ENCODE measurements around the gene ANKS1B. TPM values are rescaled to one million over a fixed set of nuclear protein-coding genes. Genes with fewer than 3 reads are reported as not detected.

The ANKS1B gene
- polyA plus RNA-seq, 3 donors, result not detected

DNA sequence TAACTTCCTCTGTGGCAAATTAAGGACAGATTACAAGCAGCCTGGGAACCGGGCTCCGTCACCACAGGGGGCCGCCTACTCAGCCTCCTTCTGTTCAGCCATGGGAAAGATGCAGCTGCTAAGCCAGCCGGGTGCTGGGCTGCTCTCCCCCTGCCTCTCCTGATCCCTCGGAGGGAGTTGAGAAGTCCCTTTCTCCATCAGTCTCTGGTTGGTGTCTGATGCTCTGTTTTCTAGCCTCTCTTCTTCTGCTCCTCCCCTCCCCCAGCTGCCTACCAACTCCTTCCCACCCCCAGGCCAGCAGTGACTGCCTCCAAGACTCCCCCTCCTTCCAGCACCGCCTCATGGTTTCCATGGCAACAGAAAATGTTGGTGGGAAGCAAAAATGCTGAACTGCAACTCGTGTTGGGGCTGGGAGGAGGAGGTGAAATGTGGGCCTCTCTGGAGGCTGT, 853.0 kb downstream of the ANKS1B start:
- TF ChIP-seq, protein P1, sequence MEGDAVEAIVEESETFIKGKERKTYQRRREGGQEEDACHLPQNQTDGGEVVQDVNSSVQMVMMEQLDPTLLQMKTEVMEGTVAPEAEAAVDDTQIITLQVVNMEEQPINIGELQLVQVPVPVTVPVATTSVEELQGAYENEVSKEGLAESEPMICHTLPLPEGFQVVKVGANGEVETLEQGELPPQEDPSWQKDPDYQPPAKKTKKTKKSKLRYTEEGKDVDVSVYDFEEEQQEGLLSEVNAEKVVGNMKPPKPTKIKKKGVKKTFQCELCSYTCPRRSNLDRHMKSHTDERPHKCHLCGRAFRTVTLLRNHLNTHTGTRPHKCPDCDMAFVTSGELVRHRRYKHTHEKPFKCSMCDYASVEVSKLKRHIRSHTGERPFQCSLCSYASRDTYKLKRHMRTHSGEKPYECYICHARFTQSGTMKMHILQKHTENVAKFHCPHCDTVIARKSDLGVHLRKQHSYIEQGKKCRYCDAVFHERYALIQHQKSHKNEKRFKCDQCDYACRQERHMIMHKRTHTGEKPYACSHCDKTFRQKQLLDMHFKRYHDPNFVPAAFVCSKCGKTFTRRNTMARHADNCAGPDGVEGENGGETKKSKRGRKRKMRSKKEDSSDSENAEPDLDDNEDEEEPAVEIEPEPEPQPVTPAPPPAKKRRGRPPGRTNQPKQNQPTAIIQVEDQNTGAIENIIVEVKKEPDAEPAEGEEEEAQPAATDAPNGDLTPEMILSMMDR (IDR thresholded peaks at IDR 0.05), result no peak
- Histone ChIP-seq H3K4me3 (replicated peaks in 1 of 3; ENCODE audit: low read depth in 2 of 3, low read length in 3 of 3) (peak overlapping the region in 1 of 3 experiments; percentile 74), H3K9me3 (replicated peaks in 1 of 2; ENCODE audit: control insufficient read depth in 1 of 2, insufficient read depth in 1 of 2, low read length in 2 of 2) (no peaks in the 10 kb centered on the region), H3K79me2 (ENCODE audit: insufficient read depth, low read length) (no peaks in the 10 kb centered on the region), H3K9ac (ENCODE audit: insufficient read depth, low read length, poor library complexity, severe bottlenecking) (peak overlapping the region; percentile 30), H4K20me1 (ENCODE audit: insufficient read depth, low read length) (no peaks in the 10 kb centered on the region), H2AFZ (ENCODE audit: insufficient read depth, low read depth, low read length, poor library complexity, severe bottlenecking) (peak overlapping the region; percentile 67), H3K4me1 (ENCODE audit: control insufficient read depth in 1 of 2, insufficient read depth in 2 of 2, low read length in 2 of 2) (peaks cover 45 to 55% of the 10 kb centered on the region in 2 donors), H3K27me3 (ENCODE audit: control insufficient read depth in 2 of 2, insufficient read depth in 2 of 2, low read length in 2 of 2) (no peaks in the 10 kb centered on the region), H3K27ac (ENCODE audit: low read depth in 1 of 2, low read length in 2 of 2) (peak overlapping the region; percentile 85 to 89), H3K36me3 (replicated peaks in 1 of 2; ENCODE audit: control insufficient read depth in 1 of 2, insufficient read depth in 2 of 2, low read length in 2 of 2) (no peaks in the 10 kb centered on the region), H3K4me2 (replicated peaks; ENCODE audit: extremely low read depth, low read length, poor library complexity, severe bottlenecking) (peak overlapping the region; percentile 83)
- intact Hi-C loops (cut with micrococcal nuclease), result no loop called here
- Mint-ChIP-seq H3K4me1 (peaks cover 19% of the 10 kb centered on the region), H3K4me3 (no peak overlapping the region), H3K27ac (no peak overlapping the region), H3K27me3 (ENCODE audit: low read depth in 3 of 3) (peaks cover 0 to 3% (median 0%) of the 10 kb centered on the region in 3 donors), H3K9me3 (peaks cover 0 to 6% (median 2%) of the 10 kb centered on the region in 7 donors), H3K36me3 (no peaks in the 10 kb centered on the region)
- 0% methylated on average over 1 of the region's 7 CpGs for WGBS (ENCODE audit: insufficient coverage)
- peak; percentile 40 to 61 (median 48) for DNase-seq

DNA sequence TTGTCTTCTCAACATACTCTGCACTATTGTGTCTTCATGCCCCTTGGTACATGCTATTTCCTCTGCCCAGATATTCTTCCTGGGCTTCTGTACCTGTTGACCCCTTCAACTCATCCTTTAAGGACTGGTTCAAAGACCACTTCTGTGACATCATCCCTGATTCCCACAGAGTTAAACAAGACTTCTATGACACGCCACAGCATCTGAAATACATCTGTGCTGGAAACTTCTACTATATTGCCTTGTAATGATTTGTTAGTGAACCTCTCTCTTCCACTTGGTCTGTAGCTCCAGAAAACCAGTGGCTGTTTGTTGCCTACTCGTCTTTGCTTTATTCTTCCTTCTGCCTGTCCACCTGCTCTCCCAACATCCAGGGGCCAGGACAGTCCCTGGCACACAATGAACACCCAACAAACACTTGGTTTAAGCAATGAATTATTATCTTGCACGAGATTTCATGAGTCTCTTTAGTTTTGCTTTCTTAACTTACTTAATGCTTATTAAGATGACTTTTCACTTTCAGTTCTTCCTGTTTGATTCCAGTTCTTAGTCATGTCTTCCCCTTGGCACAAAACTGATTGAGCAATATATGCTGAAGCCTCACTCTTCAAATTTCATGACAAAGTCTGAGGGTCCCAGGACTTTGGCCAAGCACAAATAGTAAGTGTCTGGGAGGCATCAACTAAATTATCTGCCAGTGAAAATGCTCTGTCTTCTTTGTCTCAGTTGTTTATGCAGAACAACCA, 853.8 kb downstream of the ANKS1B start:
- H3K27me3 Mint-ChIP-seq (ENCODE audit: low read depth in 3 of 3), result peaks cover 0 to 3% (median 0%) of the 10 kb centered on the region in 3 donors
- H3K27ac ChIP-seq (ENCODE audit: low read depth in 1 of 2, low read length in 2 of 2), result peak overlapping the region; percentile 85 to 89
- H3K4me2 ChIP-seq (replicated peaks; ENCODE audit: extremely low read depth, low read length, poor library complexity, severe bottlenecking), result peak overlapping the region; percentile 83
- H4K20me1 ChIP-seq (ENCODE audit: insufficient read depth, low read length), result no peaks in the 10 kb centered on the region
- no peaks in the 10 kb centered on the region for H3K79me2 ChIP-seq (ENCODE audit: insufficient read depth, low read length)
- peak overlapping the region; percentile 30 for H3K9ac ChIP-seq (ENCODE audit: insufficient read depth, low read length, poor library complexity, severe bottlenecking)
- TF ChIP-seq, protein P1 (IDR thresholded peaks at IDR 0.05), result no peak
- H3K9me3 ChIP-seq (replicated peaks in 1 of 2; ENCODE audit: control insufficient read depth in 1 of 2, insufficient read depth in 1 of 2, low read length in 2 of 2), result no peaks in the 10 kb centered on the region
- no peaks in the 10 kb centered on the region for H3K36me3 Mint-ChIP-seq
- H3K27ac Mint-ChIP-seq, result no peak overlapping the region
- WGBS (ENCODE audit: insufficient coverage), result 27% methylated on average over 2 of the region's 3 CpGs
- no peak overlapping the region for H3K4me3 Mint-ChIP-seq
- peaks cover 37 to 48% of the 10 kb centered on the region in 2 donors for H3K4me1 ChIP-seq (ENCODE audit: control insufficient read depth in 1 of 2, insufficient read depth in 2 of 2, low read length in 2 of 2)
- peaks cover 0 to 6% (median 2%) of the 10 kb centered on the region in 7 donors for H3K9me3 Mint-ChIP-seq
- H3K27me3 ChIP-seq (ENCODE audit: control insufficient read depth in 2 of 2, insufficient read depth in 2 of 2, low read length in 2 of 2), result no peaks in the 10 kb centered on the region
- H3K4me1 Mint-ChIP-seq, result peaks cover 12% of the 10 kb centered on the region
- DNase-seq, result peak; percentile 48 to 79 (median 79)
- peak overlapping the region; percentile 69 for H2AFZ ChIP-seq (ENCODE audit: insufficient read depth, low read depth, low read length, poor library complexity, severe bottlenecking)
- H3K36me3 ChIP-seq (replicated peaks in 1 of 2; ENCODE audit: control insufficient read depth in 1 of 2, insufficient read depth in 2 of 2, low read length in 2 of 2), result no peaks in the 10 kb centered on the region
- H3K4me3 ChIP-seq (replicated peaks in 1 of 3; ENCODE audit: low read depth in 2 of 3, low read length in 3 of 3), result peak overlapping the region; percentile 34 to 93 (median 74)
- intact Hi-C loops (cut with micrococcal nuclease), result no loop called here

Data from CD14-positive monocyte (primary cell).